T-helper 17 cell (primary cell): ENCODE measurements around the gene PIGA. TPM values are rescaled to one million over a fixed set of nuclear protein-coding genes. Genes with fewer than 3 reads are reported as not detected.
A peak's percentile ranks its signal among the peaks of the same experiment; 100 is the strongest.
"Not testable (repeated sequence)": the region's sequence is repeated elsewhere in the genome, so short reads cannot be mapped to it uniquely, and the experiment has no call there.

Experiments used
- ATAC-seq: fragments of 150-1000 bp; cut with Tn5 transposase; 2 replicates; pipeline ENCODE4 v1.10.0; 2021; ENCODE audit warnings: mild to moderate bottlenecking, moderate library complexity
- DNase-seq, 3 donors: peaks; one replicate each; pipeline versions ENCODE4 v3.0.0 to v3.0.0-alpha.2; 2020 to 2021
- H3K9me3 ChIP-seq: one replicate; pipeline ENCODE4 v1.7.0; 2013; ENCODE audit warnings: low read length, mild to moderate bottlenecking; ENCODE audit not compliant: control insufficient read depth, poor library complexity, severe bottlenecking
- H3K27ac Mint-ChIP-seq: one replicate; pipeline ENCODE4 v1.8.0; 2022; ENCODE audit warnings: mild to moderate bottlenecking, moderate library complexity, mixed read lengths
- H3K27me3 Mint-ChIP-seq: one replicate; pipeline ENCODE4 v1.8.0; 2022; ENCODE audit warnings: mixed read lengths
- H3K36me3 Mint-ChIP-seq: one replicate; pipeline ENCODE4 v1.8.0; 2022; ENCODE audit warnings: low read depth, mixed read lengths
- H3K4me1 Mint-ChIP-seq: one replicate; pipeline ENCODE4 v1.8.0; 2022; ENCODE audit warnings: mild to moderate bottlenecking, mixed read lengths
- H3K4me3 Mint-ChIP-seq: one replicate; pipeline ENCODE4 v1.8.0; 2022; ENCODE audit warnings: mild to moderate bottlenecking, moderate library complexity, mixed read lengths
- total RNA-seq, 4 donors: library from RNA in 2 of 4; stranded (reverse) in 2 of 4; gene quantifications; one replicate each; pipeline ENCODE4 v1.2.3 and lab custom pipeline; 2022 to 2026

Gene PIGA
- total RNA-seq, 2 donors from 2014 or later = 111 to 122 TPM

DNA sequence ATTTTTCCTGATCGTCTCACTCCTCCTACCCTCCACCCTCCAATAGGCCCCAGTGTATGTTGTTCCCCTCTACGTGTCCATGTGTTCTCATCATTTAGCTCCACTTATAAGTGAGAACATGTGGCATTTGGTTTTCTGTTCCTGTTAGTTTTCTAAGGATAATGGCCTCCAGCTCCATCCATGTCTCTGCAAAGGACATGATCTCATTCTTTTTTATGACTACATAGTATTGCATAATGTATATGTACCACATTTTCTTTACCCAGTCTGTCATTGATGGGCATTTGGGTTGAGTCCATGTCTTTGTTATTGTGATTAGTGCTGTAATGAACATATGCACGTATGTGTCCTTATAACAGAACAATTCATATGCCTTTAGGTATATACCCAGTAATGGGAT lies 29.4 kb downstream of the PIGA start:
- not testable (repeated sequence) for H3K4me3 Mint-ChIP-seq, H3K36me3 Mint-ChIP-seq, ATAC-seq, H3K4me1 Mint-ChIP-seq, DNase-seq, H3K9me3 ChIP-seq, H3K27me3 Mint-ChIP-seq, H3K27ac Mint-ChIP-seq

- H3K36me3 Mint-ChIP-seq = no peaks in the 10 kb centered on the region
- ATAC-seq (peak; percentile 25), DNase-seq (no peak)
- peaks cover 2% of the 10 kb centered on the region for H3K4me1 Mint-ChIP-seq
- no peaks in the 10 kb centered on the region for H3K27me3 Mint-ChIP-seq
- no peak overlapping the region for H3K4me3 Mint-ChIP-seq
- no peak overlapping the region for H3K27ac Mint-ChIP-seq
- H3K9me3 ChIP-seq = no peaks in the 10 kb centered on the region
Measured at GRCh38 chrX:15301924-15302323, 33.4 kb downstream of the PIGA start.

DNA sequence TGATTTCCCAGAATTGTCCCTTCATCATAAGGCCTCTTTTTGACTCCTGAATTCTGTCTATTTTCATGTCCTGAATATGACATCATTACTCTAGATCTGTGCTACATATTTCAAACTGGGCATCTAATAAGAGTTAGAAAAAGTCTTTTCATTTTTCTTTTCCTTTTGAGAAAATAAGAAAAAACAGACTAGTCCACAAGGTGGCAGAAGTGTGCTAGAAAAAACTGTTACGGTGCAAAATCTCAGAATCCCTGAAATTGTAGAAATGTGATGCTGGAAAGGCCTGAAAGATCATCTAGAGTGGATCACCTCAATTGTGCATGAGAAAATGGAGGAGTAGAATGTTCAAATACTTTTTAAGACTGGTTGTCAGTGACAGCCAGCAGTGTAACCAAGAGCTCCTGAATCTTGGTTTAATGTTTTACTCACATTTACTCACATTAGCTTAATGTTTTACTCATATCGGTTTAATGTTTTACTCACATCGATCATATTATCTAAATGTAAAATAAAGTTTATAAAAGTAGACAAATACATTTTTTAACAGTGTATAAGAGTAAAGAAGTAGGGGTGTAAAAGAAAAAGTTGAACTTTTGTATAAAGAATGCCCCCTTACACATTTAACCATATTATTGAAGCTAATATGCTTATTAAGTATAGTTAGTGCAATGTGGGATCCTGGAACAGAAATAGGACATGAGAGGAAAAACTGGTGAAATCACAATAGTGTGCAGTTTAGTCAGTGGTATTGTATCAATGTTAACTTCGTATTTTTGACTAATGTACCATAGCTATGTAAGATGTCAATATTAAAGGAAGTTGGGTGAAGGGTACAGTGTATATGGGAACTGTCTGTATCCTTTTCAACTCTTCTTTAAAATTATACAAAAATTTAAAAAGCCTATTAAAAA lies 35.1 kb downstream of the PIGA start:
- no peak overlapping the region for H3K4me3 Mint-ChIP-seq
- H3K27ac Mint-ChIP-seq = no peak overlapping the region
- ATAC-seq (no peak), DNase-seq (no peak)
- peaks cover 2% of the 10 kb centered on the region for H3K4me1 Mint-ChIP-seq
- H3K9me3 ChIP-seq = no peaks in the 10 kb centered on the region
- no peaks in the 10 kb centered on the region for H3K27me3 Mint-ChIP-seq
- no peaks in the 10 kb centered on the region for H3K36me3 Mint-ChIP-seq

- ATAC-seq = no peak
- no peak overlapping the region for H3K4me3 Mint-ChIP-seq
- H3K36me3 Mint-ChIP-seq = no peaks in the 10 kb centered on the region
- no peaks in the 10 kb centered on the region for H3K9me3 ChIP-seq
- peaks cover 2% of the 10 kb centered on the region for H3K4me1 Mint-ChIP-seq
- H3K27ac Mint-ChIP-seq = no peak overlapping the region
- H3K27me3 Mint-ChIP-seq = no peaks in the 10 kb centered on the region
- no peak for DNase-seq
Measured at GRCh38 chrX:15298780-15299179, 36.5 kb downstream of the PIGA start.

DNA sequence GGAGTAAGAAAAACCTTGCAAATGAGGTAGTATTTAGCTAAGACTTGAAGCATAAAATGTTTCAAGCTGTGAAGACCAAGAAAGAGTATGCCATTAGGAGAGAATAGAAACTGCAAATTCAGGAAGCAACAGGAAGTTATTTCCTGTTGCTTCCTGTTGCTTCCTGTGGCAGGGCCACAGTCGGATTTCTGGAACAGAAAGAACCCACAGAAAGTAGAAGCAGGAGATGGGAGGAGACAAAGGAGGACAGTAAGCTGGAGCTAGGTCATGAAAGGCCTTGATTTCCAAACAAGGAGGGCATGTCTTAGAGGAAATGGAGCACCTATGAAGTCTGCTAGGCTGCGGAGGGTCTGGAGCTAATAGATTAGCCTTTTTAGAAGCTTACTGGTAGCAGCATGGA lies 37.1 kb downstream of the PIGA start:
- DNase-seq = no peak
- Mint-ChIP-seq H3K4me3 (no peak overlapping the region), H3K36me3 (no peaks in the 10 kb centered on the region)

GRCh38 chrX:15293451-15293850 lies 41.9 kb downstream of the PIGA start:
- Mint-ChIP-seq H3K4me1 (peaks cover 2% of the 10 kb centered on the region), H3K27me3 (no peaks in the 10 kb centered on the region), H3K27ac (no peak overlapping the region), H3K36me3 (no peaks in the 10 kb centered on the region), H3K4me3 (no peak overlapping the region)
- no peaks in the 10 kb centered on the region for H3K9me3 ChIP-seq
- DNase-seq = no peak
- ATAC-seq = no peak

More for the DNA sequence above, 37.1 kb downstream of the PIGA start:
- ATAC-seq = no peak
- Mint-ChIP-seq H3K27ac (no peak overlapping the region), H3K27me3 (no peaks in the 10 kb centered on the region), H3K4me1 (peaks cover 2% of the 10 kb centered on the region)
- no peaks in the 10 kb centered on the region for H3K9me3 ChIP-seq

DNA sequence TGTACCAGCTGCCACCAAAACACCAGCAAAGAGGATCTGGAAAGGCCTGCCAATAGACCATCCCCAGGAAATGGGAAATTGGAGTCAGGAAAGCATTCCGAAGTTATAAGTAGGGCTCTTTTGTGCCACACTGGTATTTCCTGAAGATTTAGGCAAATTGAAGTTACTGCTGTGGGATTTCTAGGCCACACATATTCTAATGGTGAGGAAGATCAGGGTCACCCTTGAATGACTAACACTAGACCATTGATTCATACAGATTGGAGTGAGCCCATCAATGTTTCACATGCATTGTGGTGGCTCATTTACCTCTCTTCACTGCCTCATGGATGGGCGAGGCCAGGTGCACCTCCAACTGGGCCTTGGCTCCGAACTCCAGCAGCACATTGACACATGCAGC lies 42.5 kb downstream of the PIGA start:
- H3K27ac Mint-ChIP-seq = no peak overlapping the region
- H3K9me3 ChIP-seq = no peaks in the 10 kb centered on the region
- H3K27me3 Mint-ChIP-seq = no peaks in the 10 kb centered on the region
- ATAC-seq (no peak), DNase-seq (no peak)
- H3K4me3 Mint-ChIP-seq = no peak overlapping the region
- H3K36me3 Mint-ChIP-seq = no peaks in the 10 kb centered on the region
- no peaks in the 10 kb centered on the region for H3K4me1 Mint-ChIP-seq

GRCh38 chrX:15277604-15278003 lies 57.7 kb downstream of the PIGA start:
- no peak for DNase-seq
- Mint-ChIP-seq H3K27ac (no peak overlapping the region), H3K36me3 (no peaks in the 10 kb centered on the region), H3K4me1 (no peaks in the 10 kb centered on the region), H3K27me3 (no peaks in the 10 kb centered on the region), H3K4me3 (no peak overlapping the region)
- ATAC-seq = no peak
- H3K9me3 ChIP-seq = no peaks in the 10 kb centered on the region

DNA sequence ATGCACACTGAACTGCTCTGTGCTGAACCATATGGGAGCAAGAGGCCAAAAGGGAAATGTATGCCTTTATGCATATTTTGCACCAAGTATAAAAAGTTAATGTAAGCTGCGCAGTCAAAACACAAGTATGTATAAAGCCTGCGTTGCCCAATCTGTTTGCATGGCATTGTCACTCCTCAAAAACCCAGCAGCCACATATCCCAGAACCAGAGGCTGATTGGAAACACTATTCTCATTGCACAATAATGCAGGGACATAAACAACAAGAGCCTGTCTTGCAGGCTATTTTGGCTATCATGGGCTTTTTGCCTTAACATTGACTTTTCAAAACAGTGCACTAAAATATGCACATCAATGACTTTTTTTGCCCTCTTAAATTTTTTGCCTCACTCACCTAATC lies 60.4 kb downstream of the PIGA start:
- no peaks in the 10 kb centered on the region for H3K4me1 Mint-ChIP-seq
- DNase-seq (no peak), ATAC-seq (no peak)
- no peak overlapping the region for H3K27ac Mint-ChIP-seq
- no peaks in the 10 kb centered on the region for H3K27me3 Mint-ChIP-seq
- no peaks in the 10 kb centered on the region for H3K36me3 Mint-ChIP-seq
- H3K9me3 ChIP-seq = no peaks in the 10 kb centered on the region
- H3K4me3 Mint-ChIP-seq = no peak overlapping the region

DNA sequence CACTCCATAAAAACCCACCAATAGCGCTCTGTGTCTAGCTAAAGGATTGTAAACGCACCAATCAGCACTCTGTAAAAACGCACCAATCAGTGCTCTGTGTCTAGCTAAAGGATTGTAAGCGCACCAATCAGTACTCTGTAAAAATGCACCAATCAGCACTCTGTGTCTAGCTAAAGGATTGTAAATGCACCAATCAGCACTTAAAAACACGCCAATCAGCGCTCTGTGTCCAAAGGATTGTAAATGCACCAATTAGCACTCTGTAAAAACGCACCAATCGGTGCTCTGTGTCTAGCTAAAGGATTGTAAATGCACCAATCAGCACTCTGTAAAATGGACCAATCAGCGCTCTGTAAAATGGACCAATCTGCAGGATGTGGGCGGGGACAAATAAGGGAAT lies 62.0 kb downstream of the PIGA start:
- H3K27me3 Mint-ChIP-seq, ATAC-seq, H3K4me1 Mint-ChIP-seq, H3K36me3 Mint-ChIP-seq, H3K4me3 Mint-ChIP-seq, DNase-seq, H3K27ac Mint-ChIP-seq, H3K9me3 ChIP-seq: not testable (repeated sequence)

- Mint-ChIP-seq H3K27me3 (no peaks in the 10 kb centered on the region), H3K4me3 (no peak overlapping the region), H3K27ac (no peak overlapping the region), H3K4me1 (peaks cover 3% of the 10 kb centered on the region), H3K36me3 (no peaks in the 10 kb centered on the region)
- ATAC-seq = no peak
- H3K9me3 ChIP-seq = no peaks in the 10 kb centered on the region
- no peak for DNase-seq
Measured at GRCh38 chrX:15271757-15272156, 63.6 kb downstream of the PIGA start.

- ATAC-seq (peak; percentile 35), DNase-seq (no peak)
- no peaks in the 10 kb centered on the region for H3K36me3 Mint-ChIP-seq
- no peaks in the 10 kb centered on the region for H3K27me3 Mint-ChIP-seq
- H3K4me3 Mint-ChIP-seq = peak within 1 kb of the TSS; percentile 19
- H3K4me1 Mint-ChIP-seq = peaks cover 3% of the 10 kb centered on the region
- no peak within 1 kb of the TSS for H3K27ac Mint-ChIP-seq
- no peaks in the 10 kb centered on the region for H3K9me3 ChIP-seq
Measured at GRCh38 chrX:15269618-15270521, 65.5 kb downstream of the PIGA start, which contains the start of gene ASB9. Gene ASB9, minus strand, starts transcription at chrX:15270083. Its CDS starts 209 bp downstream, at chrX:15269874.
